Gastrocnemius medialis (tissue), 4 donors: ENCODE measurements around the gene EXOC3L2.

ENCODE experiments used
- POLR2A ChIP-seq, 2 donors: fragments of 450-650 bp; IDR thresholded peaks; one replicate each; pipeline ENCODE4 v1.6.1; 2017; ENCODE audit warnings: antibody characterized with exemption in 2 of 2, mild to moderate bottlenecking in 2 of 2, moderate library complexity in 2 of 2
- TF ChIP-seq, protein P1 (sequence below), 5 experiments: fragments of 450-650 bp in 3 of 5; fragments of 200-600 bp in 2 of 5; sonication (generic) in 2 of 5; IDR thresholded peaks in 4 of 5; conservative IDR thresholded peaks in 1 of 5; 1 replicate in 4 of 5; 2 replicates in 1 of 5; pipeline ENCODE4 v1.5.1; 2016 to 2019; ENCODE audit warnings: antibody characterized with exemption in 5 of 5, mild to moderate bottlenecking in 3 of 5, moderate library complexity in 3 of 5

DNA sequence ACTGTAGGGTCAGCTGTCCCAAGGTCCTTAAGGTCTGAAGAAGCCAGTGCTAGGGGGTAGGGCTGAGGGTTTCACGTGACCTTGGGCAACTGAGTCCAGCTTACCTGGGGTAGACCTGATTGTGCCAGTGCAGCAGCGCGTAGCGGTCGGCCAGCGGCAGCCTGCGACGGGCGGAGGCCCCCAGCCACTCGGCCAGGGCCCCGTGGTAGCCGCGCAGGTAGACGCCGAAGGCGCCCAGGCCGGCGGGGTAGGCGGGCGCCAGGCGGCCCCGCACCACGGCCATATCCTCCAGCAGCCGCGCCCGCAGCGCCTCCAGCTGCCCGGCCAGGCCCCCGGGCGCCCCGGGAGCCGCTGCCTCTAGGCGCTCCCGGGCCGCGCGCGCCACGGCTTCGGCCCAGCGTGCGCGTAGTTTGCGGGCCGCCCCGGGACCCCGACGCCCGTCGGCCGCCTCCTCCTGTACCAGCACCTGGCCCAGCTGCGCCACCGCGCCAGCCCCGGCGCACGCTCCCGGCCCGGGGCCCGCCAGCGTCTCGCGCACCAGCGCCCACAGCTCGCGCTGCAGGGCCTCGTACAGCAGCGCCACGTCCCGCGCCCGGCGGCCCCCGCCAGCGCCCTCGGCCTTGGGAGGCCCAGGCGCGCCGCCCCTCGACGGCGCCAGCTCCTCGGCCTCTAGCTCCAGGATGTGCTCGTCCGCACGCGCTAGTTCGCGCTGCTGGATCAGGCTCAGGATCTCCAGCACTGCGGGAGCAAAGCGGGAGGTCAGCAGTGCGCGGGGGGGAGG, 10.9 kb downstream of the EXOC3L2 start:
- TF ChIP-seq, protein P1, sequence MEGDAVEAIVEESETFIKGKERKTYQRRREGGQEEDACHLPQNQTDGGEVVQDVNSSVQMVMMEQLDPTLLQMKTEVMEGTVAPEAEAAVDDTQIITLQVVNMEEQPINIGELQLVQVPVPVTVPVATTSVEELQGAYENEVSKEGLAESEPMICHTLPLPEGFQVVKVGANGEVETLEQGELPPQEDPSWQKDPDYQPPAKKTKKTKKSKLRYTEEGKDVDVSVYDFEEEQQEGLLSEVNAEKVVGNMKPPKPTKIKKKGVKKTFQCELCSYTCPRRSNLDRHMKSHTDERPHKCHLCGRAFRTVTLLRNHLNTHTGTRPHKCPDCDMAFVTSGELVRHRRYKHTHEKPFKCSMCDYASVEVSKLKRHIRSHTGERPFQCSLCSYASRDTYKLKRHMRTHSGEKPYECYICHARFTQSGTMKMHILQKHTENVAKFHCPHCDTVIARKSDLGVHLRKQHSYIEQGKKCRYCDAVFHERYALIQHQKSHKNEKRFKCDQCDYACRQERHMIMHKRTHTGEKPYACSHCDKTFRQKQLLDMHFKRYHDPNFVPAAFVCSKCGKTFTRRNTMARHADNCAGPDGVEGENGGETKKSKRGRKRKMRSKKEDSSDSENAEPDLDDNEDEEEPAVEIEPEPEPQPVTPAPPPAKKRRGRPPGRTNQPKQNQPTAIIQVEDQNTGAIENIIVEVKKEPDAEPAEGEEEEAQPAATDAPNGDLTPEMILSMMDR (IDR thresholded peaks at IDR 0.05 in 4 of 5, conservative IDR thresholded peaks at IDR 0.05 in 1 of 5) = no peak
- no peak for TF ChIP-seq POLR2A (IDR thresholded peaks at IDR 0.05)
